Stimulated activated CD8-positive, alpha-beta memory T cell treated with anti-CD3 and anti-CD28 coated beads, Interleukin-12 subunit alpha, Interleukin-12 subunit beta, amount 100 ng/mL, for 1 hour (primary cell): ENCODE measurements around the gene TMPRSS13.

ENCODE experiments used
- DNase-seq: peaks from one replicate; pipeline ENCODE4 v3.0.0-alpha.2; 2020; ENCODE audit warnings: low read depth

TMPRSS13 gene

DNA sequence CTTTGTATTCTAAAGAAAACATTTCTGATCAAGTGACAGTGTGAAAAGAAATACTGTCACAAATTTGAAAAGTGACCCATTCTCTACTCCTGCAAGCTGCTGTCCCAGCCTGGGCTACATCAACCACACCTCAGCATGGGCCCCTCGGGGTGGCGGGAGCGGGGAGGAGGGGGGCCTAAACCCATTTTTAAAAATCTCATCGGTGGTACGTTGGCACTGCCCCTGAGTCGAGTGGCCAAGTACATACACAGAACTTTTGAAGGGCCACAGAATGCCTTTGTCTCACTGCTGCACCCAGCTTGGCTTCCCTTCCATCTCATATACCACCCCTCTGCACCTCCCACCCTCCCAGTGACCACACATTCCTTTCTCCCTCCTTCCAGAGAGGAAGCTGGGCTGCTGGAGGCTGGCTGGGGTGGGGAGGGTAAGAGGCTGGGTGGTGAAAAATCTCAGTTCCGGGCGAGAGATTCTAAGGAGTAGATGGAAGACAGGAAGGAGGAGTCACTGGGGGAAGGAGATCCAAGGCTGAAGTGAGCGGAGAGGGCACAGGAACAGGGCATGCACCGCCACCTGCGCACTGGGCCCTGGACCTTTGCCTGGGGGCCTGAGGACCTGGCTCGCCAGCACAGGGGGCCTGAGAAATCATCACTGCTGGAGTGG, 73.9 kb downstream of the TMPRSS13 start:
- DNase-seq = no peak

GRCh38 chr11:117852309-117852708, 76.9 kb downstream of the TMPRSS13 start:
- DNase-seq = no peak

- DNase-seq = no peak
Observed at GRCh38 chr11:117851852-117852251, 77.3 kb downstream of the TMPRSS13 start.

DNA sequence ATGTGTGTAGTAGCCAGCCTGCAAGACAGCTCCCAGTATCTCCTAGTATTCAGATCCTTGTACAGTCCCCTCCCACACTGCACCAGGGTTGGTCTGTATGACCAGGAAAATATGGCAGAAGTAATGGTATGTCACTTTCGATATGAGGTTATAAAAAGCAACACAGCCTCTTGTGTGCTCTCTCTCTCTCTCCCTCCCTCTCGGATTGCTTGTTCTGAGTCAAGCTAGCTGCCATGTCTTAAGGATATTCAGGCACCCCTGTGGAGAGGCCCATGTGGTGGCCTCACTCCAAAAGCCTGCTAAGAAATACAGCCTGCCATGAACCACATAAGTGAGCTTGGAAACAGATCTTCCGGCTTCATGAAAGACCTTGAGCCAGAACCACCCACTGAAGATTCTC, 78.1 kb downstream of the TMPRSS13 start:
- no peak for DNase-seq
